MCF 10A (cell line): ENCODE measurements around the gene HSPB8. TPM values are rescaled to one million over a fixed set of nuclear protein-coding genes. Genes with fewer than 3 reads are reported as not detected.

Source experiments
- BruUV-seq: library from RNA; stranded (reverse); fragments of 400-500 nt; replicated peaks from 2 replicates; lab custom pipeline; 2021; lab: Mats Ljungman, UMichigan
- CTCF ChIA-PET: fragments of 300-600 bp; sonication (Branson Sonifier 250); formaldehyde crosslinking; extraction: SDS; loops from one replicate; lab custom pipeline; 2021; ENCODE audit warnings: antibody characterized with exemption, inconsistent platforms; lab: Yijun Ruan, JAX
- POLR2A ChIA-PET: fragments of 300-600, 350-650 bp; sonication (Branson Sonifier 250); formaldehyde crosslinking; extraction: SDS; loops from one replicate; lab custom pipeline; 2020; ENCODE audit warnings: antibody characterized with exemption, inconsistent platforms; lab: Yijun Ruan, JAX
- DNase-seq: peaks from one replicate; pipeline ENCODE4 v3.0.0-alpha.2; 2018; ENCODE audit not compliant: unreplicated experiment
- H3K27ac Mint-ChIP-seq: one replicate; pipeline ENCODE4 v1.8.0; 2022; ENCODE audit warnings: mild to moderate bottlenecking, low read depth, mixed read lengths; ENCODE audit not compliant: unreplicated experiment
- H3K27me3 Mint-ChIP-seq: one replicate; pipeline ENCODE4 v1.8.0; 2022; ENCODE audit warnings: mixed read lengths; ENCODE audit not compliant: insufficient read depth, unreplicated experiment
- H3K36me3 Mint-ChIP-seq: one replicate; pipeline ENCODE4 v1.8.0; 2022; ENCODE audit warnings: mild to moderate bottlenecking, moderate library complexity, mixed read lengths; ENCODE audit not compliant: insufficient read depth, unreplicated experiment
- H3K4me1 Mint-ChIP-seq: one replicate; pipeline ENCODE4 v1.8.0; 2022; ENCODE audit warnings: mixed read lengths; ENCODE audit not compliant: insufficient read depth, unreplicated experiment
- H3K4me3 Mint-ChIP-seq: one replicate; pipeline ENCODE4 v1.8.0; 2022; ENCODE audit warnings: mild to moderate bottlenecking, moderate library complexity, mixed read lengths; ENCODE audit not compliant: unreplicated experiment
- H3K9me3 Mint-ChIP-seq: one replicate; pipeline ENCODE4 v1.8.0; 2022; ENCODE audit warnings: mixed read lengths; ENCODE audit not compliant: unreplicated experiment
- intact Hi-C: fragments of 100-400 bp; cut with micrococcal nuclease; formaldehyde crosslinking; loops from 2 replicates; pipeline ENCODE4 v1.14.1; 2022
- total RNA-seq: library from RNA; stranded (reverse); gene quantifications from 2 replicates; pipeline ENCODE4 v1.2.3, GENCODE V29; 2022
- TF ChIP-seq, protein P1 (sequence below): fragments of 200-600 bp; IDR thresholded peaks from one replicate; pipeline ENCODE4 v1.8.0; 2022; ENCODE audit warnings: antibody characterized with exemption, mild to moderate bottlenecking; ENCODE audit not compliant: unreplicated experiment

HSPB8 gene
- total RNA-seq, 1 experiment from 2014 or later, result 0.23 TPM

DNA sequence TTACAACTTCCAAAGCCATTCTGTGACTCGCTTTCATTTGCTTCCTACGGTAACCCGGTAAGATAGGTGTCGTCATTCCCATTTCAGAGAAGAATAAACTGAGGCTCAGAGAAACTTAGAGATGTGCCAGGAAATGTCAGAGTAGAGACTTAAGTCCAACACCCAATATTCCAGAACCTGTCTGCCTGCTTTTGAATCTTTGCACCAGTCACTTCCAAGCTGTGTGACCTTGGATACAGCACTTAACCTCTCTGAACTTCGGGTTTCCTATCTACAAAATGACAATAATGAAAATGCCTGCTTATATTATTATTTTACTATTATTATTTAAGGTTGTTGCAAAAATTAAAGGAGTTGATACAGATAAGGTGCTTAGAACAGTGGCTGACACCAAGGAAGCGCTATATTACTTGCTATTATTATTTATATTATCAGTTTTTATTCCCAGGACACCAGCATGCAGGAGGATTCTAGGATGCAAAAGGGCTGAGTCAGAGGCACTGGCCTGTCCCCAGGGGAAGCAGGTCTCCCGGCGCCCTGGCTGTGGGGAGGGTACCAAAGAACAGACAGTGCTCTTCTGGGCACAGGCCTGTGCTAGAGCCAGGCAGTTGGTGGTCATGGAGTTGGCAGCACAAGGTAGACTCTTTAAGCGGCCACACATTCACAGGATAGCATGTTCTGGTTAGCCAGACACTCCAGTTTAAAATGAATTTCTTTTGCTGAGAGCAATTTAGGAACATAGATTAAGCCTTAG lies 5.4 kb downstream of the HSPB8 start:
- TF ChIP-seq, protein P1, sequence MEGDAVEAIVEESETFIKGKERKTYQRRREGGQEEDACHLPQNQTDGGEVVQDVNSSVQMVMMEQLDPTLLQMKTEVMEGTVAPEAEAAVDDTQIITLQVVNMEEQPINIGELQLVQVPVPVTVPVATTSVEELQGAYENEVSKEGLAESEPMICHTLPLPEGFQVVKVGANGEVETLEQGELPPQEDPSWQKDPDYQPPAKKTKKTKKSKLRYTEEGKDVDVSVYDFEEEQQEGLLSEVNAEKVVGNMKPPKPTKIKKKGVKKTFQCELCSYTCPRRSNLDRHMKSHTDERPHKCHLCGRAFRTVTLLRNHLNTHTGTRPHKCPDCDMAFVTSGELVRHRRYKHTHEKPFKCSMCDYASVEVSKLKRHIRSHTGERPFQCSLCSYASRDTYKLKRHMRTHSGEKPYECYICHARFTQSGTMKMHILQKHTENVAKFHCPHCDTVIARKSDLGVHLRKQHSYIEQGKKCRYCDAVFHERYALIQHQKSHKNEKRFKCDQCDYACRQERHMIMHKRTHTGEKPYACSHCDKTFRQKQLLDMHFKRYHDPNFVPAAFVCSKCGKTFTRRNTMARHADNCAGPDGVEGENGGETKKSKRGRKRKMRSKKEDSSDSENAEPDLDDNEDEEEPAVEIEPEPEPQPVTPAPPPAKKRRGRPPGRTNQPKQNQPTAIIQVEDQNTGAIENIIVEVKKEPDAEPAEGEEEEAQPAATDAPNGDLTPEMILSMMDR, result no peak
- no TSS peak for BruUV-seq
- no peak overlapping the region for H3K27ac Mint-ChIP-seq
- peaks cover 7% of the 10 kb centered on the region for H3K4me1 Mint-ChIP-seq
- no peak for DNase-seq
- POLR2A ChIA-PET, result no interaction called here
- intact Hi-C loops, result no loop called here
- H3K36me3 Mint-ChIP-seq, result no peaks in the 10 kb centered on the region
- no peaks in the 10 kb centered on the region for H3K27me3 Mint-ChIP-seq
- H3K9me3 Mint-ChIP-seq, result no peaks in the 10 kb centered on the region
- CTCF ChIA-PET, result no interaction called here
- no peak overlapping the region for H3K4me3 Mint-ChIP-seq

DNA sequence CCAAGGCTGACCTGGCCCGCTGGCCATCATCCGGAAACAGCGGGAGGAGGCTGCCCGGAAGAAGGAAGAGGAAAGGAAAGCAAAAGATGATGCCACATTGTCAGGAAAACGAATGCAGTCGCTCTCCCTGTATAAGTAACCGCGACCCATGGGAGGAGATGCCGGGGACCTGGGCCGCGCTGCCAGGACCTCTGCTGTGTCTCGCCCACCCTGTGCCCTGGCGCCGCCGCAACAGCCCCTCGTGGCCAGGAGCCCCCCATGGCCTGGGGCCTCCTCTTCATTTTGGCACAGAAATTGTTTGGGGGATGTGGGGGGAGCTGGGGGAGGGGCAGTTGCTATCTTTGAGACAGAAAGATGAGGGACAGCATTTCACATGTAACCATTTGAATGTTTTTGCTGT lies 16.5 kb downstream of the HSPB8 start:
- H3K27ac Mint-ChIP-seq, result no peak overlapping the region
- no TSS peak for BruUV-seq
- peaks cover 8% of the 10 kb centered on the region for H3K9me3 Mint-ChIP-seq
- intact Hi-C loops, result no loop called here
- ChIA-PET CTCF (no interaction called here), POLR2A (no interaction called here)
- no peak for DNase-seq
- H3K27me3 Mint-ChIP-seq, result no peaks in the 10 kb centered on the region
- no peaks in the 10 kb centered on the region for H3K4me1 Mint-ChIP-seq
- TF ChIP-seq, protein P1, result no peak
- no peak overlapping the region for H3K4me3 Mint-ChIP-seq
- H3K36me3 Mint-ChIP-seq, result no peaks in the 10 kb centered on the region

DNA sequence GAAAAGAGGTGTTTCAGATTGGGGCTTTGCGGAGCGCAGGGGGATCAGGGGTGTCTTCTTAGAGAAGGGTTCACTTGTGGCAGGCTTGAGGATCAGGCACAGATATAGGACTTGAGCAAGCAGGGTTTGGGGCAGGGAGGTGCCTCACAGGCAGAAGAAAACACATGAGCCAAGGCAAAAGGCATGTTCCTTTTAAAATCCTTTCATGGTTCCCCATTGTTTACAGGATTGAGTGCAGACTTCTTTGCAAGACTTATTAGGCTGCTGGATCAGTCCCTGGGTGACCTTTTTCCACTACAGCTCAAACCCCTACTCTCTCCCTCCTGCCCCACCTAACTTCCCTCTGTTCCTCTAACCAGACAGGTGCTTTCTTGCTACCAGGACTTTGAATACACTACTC lies 19.7 kb downstream of the HSPB8 start:
- ChIA-PET POLR2A (no interaction called here), CTCF (no interaction called here)
- intact Hi-C loops, result no loop called here
- Mint-ChIP-seq H3K27me3 (no peaks in the 10 kb centered on the region), H3K27ac (no peak overlapping the region), H3K36me3 (no peaks in the 10 kb centered on the region), H3K9me3 (peaks cover 8% of the 10 kb centered on the region), H3K4me3 (no peak overlapping the region), H3K4me1 (no peaks in the 10 kb centered on the region)
- BruUV-seq, result no TSS peak
- TF ChIP-seq, protein P1, result no peak
- DNase-seq, result no peak

DNA sequence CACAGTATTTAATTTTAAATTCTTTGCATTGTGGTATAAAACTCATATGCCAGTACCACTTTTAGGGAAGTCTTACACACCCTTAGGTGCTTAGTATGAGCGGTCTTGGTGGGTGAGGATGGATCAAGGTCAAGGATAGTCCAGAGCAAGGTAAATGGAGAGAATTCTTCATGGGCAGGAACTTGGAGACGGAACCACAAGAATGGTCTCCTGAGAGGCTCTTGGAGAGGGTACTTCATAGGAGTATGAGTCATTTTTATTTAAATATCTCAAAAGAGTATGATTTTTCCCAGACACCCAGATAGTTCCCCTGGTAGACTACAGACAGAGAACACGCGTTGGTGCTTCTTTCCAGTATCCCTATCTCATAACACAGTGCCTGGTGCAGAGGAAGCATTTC lies 21.9 kb downstream of the HSPB8 start:
- Mint-ChIP-seq H3K4me3 (no peak overlapping the region), H3K27ac (no peak overlapping the region), H3K9me3 (no peaks in the 10 kb centered on the region), H3K27me3 (no peaks in the 10 kb centered on the region), H3K36me3 (no peaks in the 10 kb centered on the region), H3K4me1 (no peaks in the 10 kb centered on the region)
- POLR2A ChIA-PET, result no interaction called here
- no TSS peak for BruUV-seq
- DNase-seq, result no peak
- TF ChIP-seq, protein P1, result no peak
- intact Hi-C loops, result no loop called here
- CTCF ChIA-PET, result no interaction called here
